Measurements from ENCODE around the gene SDE2. TPM values are rescaled to one million over a fixed set of nuclear protein-coding genes. Genes with fewer than 3 reads are reported as not detected.
"Not testable (repeated sequence)": the region's sequence is repeated elsewhere in the genome, so short reads cannot be mapped to it uniquely, and the experiment has no call there.

The SDE2 gene
- total RNA-seq, 4 donors from 2014 or later, result 26.2 to 32.7 (median 30.9) TPM

DNA sequence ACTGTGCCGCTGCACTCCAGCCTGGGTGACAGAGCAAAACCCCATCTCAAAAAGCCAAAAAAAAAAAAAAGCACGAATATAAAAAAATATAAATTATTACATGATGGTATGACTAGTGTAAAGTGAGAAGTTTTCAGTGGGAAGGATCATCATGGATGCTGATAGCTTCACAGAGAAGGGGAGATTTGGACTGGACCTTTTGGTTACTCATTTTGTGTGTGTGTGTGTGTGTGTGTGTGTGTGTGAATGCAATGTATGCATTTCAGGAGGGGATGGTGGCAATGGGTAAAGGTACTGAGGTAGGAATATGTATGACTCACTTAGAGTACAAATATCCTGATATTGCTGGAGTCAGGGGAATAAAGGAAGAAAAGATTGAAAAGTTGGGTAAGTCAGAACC is 22.7 kb upstream of the SDE2 start:
- H3K4me3 ChIP-seq (ENCODE audit: low read depth, poor library complexity, severe bottlenecking), result no peak overlapping the region
- intact Hi-C loops (cut with DNase I; ENCODE audit: low total_unique reads), result no loop called here
- 21 to 78% methylated on average over 2 of the region's 2 CpGs for WGBS, 2 donors
- DNase-seq (ENCODE audit: low spot score in 2 of 2), result no peak
- no peak for TF ChIP-seq CTCF (IDR thresholded peaks at IDR 0.05)
- TF ChIP-seq POLR2A (IDR thresholded peaks at IDR 0.05), result no peak

DNA sequence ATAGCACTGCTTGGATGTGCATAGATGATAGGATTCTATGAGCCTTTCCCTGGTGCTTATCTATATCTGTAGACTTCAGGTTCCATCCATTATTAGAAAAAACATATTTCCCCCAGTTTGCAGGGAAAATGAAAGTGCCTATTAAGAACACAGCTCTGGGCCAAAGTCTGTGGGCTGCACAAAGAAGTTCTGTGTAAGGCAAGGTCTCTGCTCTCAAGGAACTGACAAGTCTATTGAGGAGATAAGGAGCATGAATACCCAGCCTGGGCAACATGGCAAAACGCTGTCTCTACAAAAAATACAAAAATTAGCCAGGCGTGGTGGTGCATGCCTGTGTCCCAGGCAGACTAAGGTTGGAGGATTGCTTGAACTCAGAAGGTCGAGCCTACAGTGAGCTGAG is 22.3 kb upstream of the SDE2 start:
- intact Hi-C loops (cut with DNase I; ENCODE audit: low total_unique reads), result no loop called here
- WGBS, 2 donors, result 36 to 41% methylated on average over 3 of the region's 3 CpGs
- no peak for DNase-seq (ENCODE audit: low spot score in 2 of 2)
- no peak overlapping the region for H3K4me3 ChIP-seq (ENCODE audit: low read depth, poor library complexity, severe bottlenecking)
- TF ChIP-seq CTCF (IDR thresholded peaks at IDR 0.05) (no peak), POLR2A (IDR thresholded peaks at IDR 0.05) (no peak)

DNA sequence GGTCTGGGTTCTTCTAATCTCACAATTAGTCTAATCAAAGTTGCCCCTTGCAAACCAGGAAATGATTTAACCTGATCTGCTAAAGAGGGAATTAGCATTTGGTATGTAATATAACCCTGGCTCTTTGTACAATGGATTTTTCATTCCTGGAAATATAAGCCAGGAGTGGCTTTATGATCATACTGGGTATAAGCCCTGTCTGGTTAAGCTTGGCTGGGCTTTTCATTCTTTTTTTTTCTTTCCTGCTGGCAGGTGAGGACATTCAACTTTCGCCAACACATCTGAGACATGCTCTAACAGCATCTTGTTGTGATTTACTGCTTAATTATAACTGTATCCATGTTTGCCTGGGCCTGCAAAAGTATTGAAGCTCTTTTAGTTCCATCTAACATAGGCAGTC is 20.4 kb upstream of the SDE2 start:
- intact Hi-C loops (cut with DNase I; ENCODE audit: low total_unique reads), result no loop called here
- TF ChIP-seq POLR2A (IDR thresholded peaks at IDR 0.05), result no peak
- TF ChIP-seq CTCF (IDR thresholded peaks at IDR 0.05), result no peak
- no peak overlapping the region for H3K4me3 ChIP-seq (ENCODE audit: low read depth, poor library complexity, severe bottlenecking)
- WGBS, 2 donors, result 47 to 59% methylated on average over 1 of the region's 1 CpG
- DNase-seq (ENCODE audit: low spot score in 2 of 2), result no peak

- no peak for DNase-seq (ENCODE audit: low spot score in 2 of 2)
- WGBS, 2 donors, result 35 to 66% methylated on average over 6 of the region's 6 CpGs
- no peak overlapping the region for H3K4me3 ChIP-seq (ENCODE audit: low read depth, poor library complexity, severe bottlenecking)
- no peak for TF ChIP-seq CTCF (IDR thresholded peaks at IDR 0.05)
- TF ChIP-seq POLR2A (IDR thresholded peaks at IDR 0.05), result no peak
- intact Hi-C loops (cut with DNase I; ENCODE audit: low total_unique reads), result no loop called here
Measured at GRCh38 chr1:226017070-226017469, 17.9 kb upstream of the SDE2 start.

- H3K4me3 ChIP-seq (ENCODE audit: low read depth, poor library complexity, severe bottlenecking), result no peak overlapping the region
- TF ChIP-seq POLR2A (IDR thresholded peaks at IDR 0.05) (no peak), CTCF (IDR thresholded peaks at IDR 0.05) (no peak)
- no peak for DNase-seq (ENCODE audit: low spot score in 2 of 2)
- 95 to 97% methylated on average over 5 of the region's 5 CpGs for WGBS, 2 donors
- intact Hi-C loops (cut with DNase I; ENCODE audit: low total_unique reads), result no loop called here
Measured at GRCh38 chr1:226009650-226010044, 10.5 kb upstream of the SDE2 start.

DNA sequence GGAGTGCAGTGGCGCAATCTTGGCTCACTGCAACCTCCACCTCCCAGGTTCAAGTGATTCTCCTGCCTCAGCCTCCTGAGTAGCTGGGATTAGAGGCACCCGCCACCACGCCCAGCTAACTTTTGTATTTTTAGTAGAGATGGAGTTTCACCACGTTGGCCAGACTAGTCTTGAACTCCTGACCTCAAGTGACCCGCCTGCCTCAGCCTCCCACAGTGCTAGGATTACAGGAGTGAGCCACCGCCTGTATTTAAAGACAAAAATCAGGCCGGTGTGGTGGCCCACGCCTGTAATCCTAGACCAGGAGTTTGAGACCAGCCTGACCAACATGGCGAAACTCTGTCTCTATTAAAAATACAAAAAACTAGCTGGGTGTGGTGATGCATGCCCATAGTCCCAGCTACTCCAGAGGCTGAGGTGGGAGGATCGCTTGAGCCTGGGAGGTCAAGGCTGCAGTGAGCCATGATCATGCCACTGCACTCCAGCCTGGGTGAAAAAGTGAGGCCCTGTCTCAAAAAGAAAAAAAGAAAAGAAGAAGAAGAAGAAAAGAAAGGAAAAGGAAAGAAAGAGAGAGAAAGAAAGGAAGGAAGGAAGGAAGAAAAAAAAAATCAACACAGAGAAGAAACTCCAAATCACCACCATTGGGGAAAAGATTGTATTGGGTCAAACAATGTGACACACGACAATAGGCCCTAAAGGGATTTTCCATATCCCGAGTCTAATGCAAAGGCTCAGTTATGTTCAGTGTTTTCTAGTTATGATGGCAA is 8.2 kb upstream of the SDE2 start:
- DNase-seq (ENCODE audit: low spot score in 2 of 2); intact Hi-C loops (cut with DNase I; ENCODE audit: low total_unique reads); H3K4me3 ChIP-seq (ENCODE audit: low read depth, poor library complexity, severe bottlenecking): not testable (repeated sequence)
- 85 to 89% methylated on average over 12 of the region's 12 CpGs for WGBS, 2 donors
